ENCODE data around the gene MTUS2.

The MTUS2 gene

GRCh38 chr13:28859717-28860116 lies 39.6 kb downstream of the MTUS2 start:
- DNase-seq = no peak

DNA sequence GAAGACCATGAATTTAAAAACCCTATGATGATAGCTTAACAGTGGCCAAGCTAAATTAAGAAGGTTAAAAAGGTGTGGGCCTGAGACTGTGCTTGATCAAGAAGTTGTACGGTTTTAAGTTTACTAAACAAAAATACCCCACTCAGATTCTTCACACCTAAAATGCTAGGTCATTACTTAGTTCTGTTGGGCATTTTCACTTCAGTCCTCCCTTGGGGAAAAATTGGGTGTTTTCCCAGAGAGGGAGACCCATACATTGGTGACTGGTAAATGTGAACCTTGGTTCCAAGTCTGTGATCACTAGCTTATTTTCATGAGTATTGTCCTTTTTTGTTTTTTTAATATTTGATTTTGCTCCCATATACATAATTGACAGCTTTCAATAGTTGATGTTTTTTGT lies 44.4 kb downstream of the MTUS2 start:
- DNase-seq = peak; percentile 1

DNA sequence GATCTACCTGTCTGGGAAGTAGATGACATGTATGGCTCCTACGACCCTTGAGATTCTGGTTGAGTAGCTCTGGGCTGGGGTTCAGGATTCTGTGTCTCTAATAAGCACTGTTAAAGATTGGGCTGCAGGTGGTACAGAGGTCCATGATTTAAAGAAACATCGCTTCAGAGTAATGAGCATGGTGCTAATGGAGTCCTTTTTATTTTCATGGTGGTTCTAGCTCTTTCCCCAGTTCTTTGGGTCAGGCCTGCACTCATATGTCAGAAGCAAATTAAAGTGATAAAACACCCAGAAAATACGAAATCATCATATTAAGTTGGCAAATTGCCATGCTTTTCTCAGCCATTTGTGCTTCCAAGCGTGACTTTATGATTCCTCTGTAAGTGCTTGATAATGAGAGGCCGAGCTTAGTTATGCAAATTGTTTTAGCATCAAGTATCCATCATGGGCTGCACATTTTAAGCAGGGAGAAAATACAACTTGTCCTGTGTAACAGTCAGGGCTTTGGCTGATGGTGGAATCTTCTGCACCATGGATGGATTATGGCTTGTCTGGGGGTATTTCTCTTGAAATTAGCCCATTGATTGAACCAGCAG lies 45.1 kb downstream of the MTUS2 start:
- no peak for DNase-seq

DNA sequence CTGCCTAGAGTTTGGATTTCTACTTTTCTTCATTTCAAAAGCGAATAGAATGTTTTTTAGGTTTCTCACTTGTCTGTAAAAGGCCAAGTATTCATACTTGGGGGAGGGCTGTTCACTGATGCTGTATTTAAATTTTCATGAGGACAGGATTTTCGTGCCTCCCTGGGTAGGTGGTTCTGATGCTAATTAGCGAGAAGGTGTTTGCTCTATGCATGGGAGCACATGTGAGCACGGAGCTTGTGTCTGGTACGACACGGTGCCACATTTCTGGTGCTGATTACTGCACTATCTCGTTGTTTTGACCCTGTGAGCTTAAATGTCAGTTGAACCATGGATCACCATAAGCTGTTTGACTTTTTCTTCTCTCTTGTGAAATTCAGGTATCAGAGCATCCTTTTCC lies 45.8 kb downstream of the MTUS2 start:
- no peak for DNase-seq

DNA sequence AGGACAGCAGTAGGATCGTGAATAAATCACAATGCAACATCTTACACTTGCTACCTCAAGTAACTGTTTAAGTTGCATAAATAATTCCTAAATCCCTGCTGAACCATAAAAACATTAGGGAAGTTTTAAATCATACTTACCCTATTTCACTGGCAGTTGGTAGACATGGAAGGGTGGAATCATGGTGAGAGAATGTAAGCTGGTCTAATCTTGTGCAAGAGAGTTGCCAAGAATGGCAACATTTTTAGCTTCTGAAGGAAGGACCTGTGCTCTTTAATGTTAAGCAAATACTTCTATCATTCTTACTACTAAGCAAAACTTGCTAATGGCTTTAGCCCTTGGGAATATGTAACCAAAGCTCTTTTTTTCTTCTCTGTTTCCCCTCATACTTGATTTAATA lies 46.8 kb downstream of the MTUS2 start:
- no peak for DNase-seq

- no peak for DNase-seq
Observed at GRCh38 chr13:28867564-28867963, 47.4 kb downstream of the MTUS2 start.

- peak; percentile 64 for DNase-seq
Observed at GRCh38 chr13:28872427-28873176, 52.5 kb downstream of the MTUS2 start.

GRCh38 chr13:28875846-28876615 lies 55.9 kb downstream of the MTUS2 start:
- DNase-seq = no peak

- no peak for DNase-seq
Observed at GRCh38 chr13:28877408-28877807, 57.3 kb downstream of the MTUS2 start.

GRCh38 chr13:28885181-28885580 lies 65.0 kb downstream of the MTUS2 start:
- DNase-seq = no peak

DNA sequence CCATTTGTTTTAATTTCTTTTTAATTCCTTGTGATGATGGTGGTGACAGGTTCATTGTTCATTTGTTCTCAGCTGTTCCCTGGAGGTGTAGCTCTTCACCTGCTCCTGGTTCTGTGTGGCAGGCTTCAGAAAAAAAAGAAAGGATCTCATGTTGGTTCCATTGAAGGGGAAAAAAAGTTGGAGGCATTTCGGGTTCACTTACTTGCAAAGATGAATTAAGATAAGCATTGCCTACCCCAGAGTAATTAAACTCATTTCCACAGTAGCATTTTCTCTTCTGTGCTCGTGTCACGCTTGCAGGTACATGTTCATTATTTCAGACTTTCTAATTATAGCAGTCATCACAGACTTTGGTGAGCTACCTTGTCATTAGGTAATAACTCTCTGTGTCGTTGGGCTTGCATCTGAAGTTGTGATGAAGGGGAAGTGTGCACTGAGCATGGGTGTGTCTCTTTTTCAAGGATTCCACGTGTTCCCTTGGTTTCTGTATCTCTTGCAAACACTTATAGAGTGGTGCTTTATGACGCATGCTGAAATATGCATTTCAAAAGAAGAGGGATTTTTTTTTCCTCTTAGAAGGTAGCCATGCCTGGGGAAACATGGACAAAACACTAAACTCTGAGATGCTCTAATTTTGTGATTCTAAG lies 69.1 kb downstream of the MTUS2 start:
- DNase-seq = no peak

- no peak for DNase-seq
Observed at GRCh38 chr13:28890712-28891111, 70.6 kb downstream of the MTUS2 start.

GRCh38 chr13:28918030-28918429 lies 97.9 kb downstream of the MTUS2 start:
- DNase-seq = no peak

- no peak for DNase-seq
Observed at GRCh38 chr13:28922341-28922740, 102.2 kb downstream of the MTUS2 start.

DNA sequence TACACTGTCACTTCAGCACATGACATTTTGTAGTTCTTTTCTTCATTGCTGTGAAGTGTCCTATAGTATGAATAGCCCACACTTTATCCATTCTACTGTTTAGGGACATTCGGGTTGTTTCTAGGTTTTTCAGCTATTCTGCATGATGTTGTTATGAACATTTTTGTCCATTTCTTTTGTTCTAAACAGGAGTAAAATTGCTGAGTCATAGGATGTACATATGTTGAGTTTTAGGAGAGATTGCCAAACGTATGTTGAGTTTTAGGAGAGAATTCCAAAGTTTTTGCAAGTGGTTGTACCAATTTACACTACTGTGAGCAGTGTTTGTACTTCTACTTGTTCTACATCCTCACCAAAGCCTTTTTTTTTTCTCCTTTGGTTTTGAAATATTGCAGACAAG lies 115.0 kb downstream of the MTUS2 start:
- no peak for DNase-seq

DNA sequence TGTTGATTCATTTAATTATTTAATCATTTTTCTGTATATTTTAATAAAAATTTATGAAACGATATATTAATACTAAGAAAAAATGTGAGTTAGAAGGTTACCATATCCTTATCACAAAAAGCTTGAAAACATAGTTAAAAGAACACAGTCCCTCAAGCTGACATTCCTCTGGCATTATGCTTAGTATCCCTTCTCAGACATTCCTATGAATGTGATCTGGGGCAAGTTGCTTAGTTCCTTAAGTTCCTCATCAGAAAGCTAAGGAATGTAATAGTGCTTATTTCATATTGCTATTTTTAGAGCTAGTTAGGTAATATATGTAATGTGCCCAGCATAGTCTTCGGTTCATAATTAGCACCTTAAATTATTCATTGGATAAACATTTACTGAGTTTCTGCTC lies 122.8 kb downstream of the MTUS2 start:
- no peak for DNase-seq

GRCh38 chr13:28953714-28954418 lies 133.7 kb downstream of the MTUS2 start:
- no peak for DNase-seq

DNA sequence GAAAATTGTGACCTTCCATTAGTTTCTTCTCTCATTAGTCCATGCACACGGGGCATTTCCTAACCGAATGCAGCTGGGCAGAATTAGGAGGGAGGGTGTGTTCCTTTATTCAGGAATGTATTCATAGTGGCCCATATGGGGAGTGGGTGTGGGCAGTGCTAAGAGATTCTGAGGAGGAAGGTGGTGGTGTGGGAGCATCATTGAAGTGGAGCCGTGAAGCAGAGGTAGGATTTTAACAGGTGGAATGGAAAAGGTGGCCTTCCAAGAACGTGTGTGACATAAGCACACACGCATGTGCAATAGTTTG lies 134.2 kb downstream of the MTUS2 start:
- no peak for DNase-seq

- DNase-seq = no peak
Observed at GRCh38 chr13:28954810-28955209, 134.7 kb downstream of the MTUS2 start.

DNA sequence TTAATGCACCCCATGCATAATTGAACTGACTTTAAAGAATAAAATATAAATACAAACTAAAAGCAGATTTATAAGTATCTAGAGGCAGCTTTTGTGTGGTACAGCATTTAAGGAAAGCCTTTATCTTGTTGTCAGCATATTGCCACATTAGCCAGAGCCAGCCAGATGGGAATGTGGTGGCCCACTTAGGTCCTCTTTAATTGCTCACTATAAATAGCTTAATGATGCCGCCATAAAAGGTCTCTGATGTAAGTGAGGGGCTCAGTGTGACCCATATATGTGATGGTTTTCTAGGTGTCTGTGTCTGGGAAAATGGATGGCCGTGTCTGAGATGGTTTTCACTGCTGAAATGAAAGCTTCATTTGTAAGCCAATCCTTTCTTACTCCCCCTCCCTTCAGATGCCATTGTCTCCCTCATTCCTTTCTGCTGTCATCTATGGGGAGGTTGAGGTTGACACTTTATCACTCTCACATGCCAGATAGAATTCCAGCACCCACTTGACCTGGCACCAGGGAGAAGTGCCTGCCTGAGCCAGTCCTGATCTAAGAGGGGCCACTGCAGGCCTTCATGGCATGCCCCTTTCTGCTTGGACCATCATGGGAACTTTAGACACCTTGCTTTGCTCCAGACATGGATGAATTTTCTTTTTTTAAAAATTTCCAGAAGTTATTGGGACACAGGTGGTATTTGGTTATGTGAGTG lies 135.3 kb downstream of the MTUS2 start:
- no peak for DNase-seq

DNA sequence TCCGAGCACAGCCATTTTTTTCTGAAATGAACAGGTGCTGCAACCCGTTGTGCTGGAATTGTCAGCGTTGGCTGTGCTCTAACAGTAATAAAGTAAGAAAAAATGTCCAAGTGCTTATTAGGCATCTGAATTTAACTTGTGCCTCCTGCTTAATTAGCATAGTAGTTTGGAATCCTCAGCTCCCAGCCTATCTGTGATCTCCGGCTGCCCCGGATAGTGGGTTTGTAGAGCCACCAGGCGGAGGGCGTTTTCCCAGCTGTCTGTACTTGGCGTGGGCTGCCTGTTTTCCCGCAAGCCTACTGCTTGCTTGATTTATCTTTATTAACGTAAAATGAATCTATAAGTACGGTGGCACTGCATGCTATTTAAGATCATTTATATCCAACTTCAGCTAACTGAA lies 137.9 kb downstream of the MTUS2 start:
- DNase-seq = no peak

DNA sequence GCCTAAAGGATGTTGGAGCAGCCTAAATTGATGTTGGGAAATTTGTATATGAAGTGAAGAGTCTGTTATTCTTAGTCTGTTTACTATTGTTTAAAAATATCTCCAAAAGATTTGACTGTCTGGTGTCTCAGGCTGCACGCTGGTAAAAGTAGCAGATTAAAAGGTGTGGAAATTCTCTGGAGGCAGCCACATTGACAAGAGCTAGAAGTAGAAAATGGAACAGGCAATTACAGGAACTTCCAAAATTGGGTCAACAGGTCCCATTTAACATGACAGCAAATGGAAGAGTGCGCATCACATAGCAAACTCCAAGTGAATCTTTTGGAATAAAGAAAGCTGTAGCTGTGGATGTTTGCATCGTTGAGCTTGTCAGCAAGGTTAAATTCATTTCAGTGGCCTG lies 138.3 kb downstream of the MTUS2 start:
- DNase-seq = no peak

- DNase-seq = no peak
Observed at GRCh38 chr13:28964052-28964451, 143.9 kb downstream of the MTUS2 start.

Data from inflammatory macrophage treated with lipopolysaccharide for 4 hours (primary cell).